ENCODE data around the gene HTRA1.

HTRA1 gene

GRCh38 chr10:122513053-122513452, 51.7 kb downstream of the HTRA1 start:
- TF ChIP-seq SIN3A (IDR thresholded peaks at IDR 0.05; ENCODE audit: borderline replicate concordance, insufficient read depth, low read length): no peak
- TF ChIP-seq FOXP2 (optimal IDR thresholded peaks at IDR 0.05; ENCODE audit: borderline replicate concordance, extremely low read depth, extremely low read length, insufficient read depth): no peak
- no peak for TF ChIP-seq TAF1 (IDR thresholded peaks at IDR 0.05; ENCODE audit: borderline replicate concordance, insufficient read depth, low read length)
- TF ChIP-seq REST (IDR thresholded peaks at IDR 0.05; ENCODE audit: insufficient read depth in 1 of 2, low read depth in 2 of 2, low read length in 2 of 2): no peak
- TF ChIP-seq POLR2AphosphoS5 (IDR thresholded peaks at IDR 0.05; ENCODE audit: low read depth, low read length): no peak

GRCh38 chr10:122514045-122514840, 52.9 kb downstream of the HTRA1 start:
- TF ChIP-seq FOXP2 (optimal IDR thresholded peaks at IDR 0.05; ENCODE audit: borderline replicate concordance, extremely low read depth, extremely low read length, insufficient read depth) (no peak), SIN3A (IDR thresholded peaks at IDR 0.05; ENCODE audit: borderline replicate concordance, insufficient read depth, low read length) (no peak), REST (IDR thresholded peaks at IDR 0.05; ENCODE audit: insufficient read depth in 1 of 2, low read depth in 2 of 2, low read length in 2 of 2) (no peak), POLR2AphosphoS5 (IDR thresholded peaks at IDR 0.05; ENCODE audit: low read depth, low read length) (no peak), TAF1 (IDR thresholded peaks at IDR 0.05; ENCODE audit: borderline replicate concordance, insufficient read depth, low read length) (no peak)

GRCh38 chr10:122515022-122515424, 53.7 kb downstream of the HTRA1 start:
- TF ChIP-seq TAF1 (IDR thresholded peaks at IDR 0.05; ENCODE audit: borderline replicate concordance, insufficient read depth, low read length) (no peak), POLR2AphosphoS5 (IDR thresholded peaks at IDR 0.05; ENCODE audit: low read depth, low read length) (no peak), SIN3A (IDR thresholded peaks at IDR 0.05; ENCODE audit: borderline replicate concordance, insufficient read depth, low read length) (no peak), REST (IDR thresholded peaks at IDR 0.05; ENCODE audit: insufficient read depth in 1 of 2, low read depth in 2 of 2, low read length in 2 of 2) (no peak), FOXP2 (optimal IDR thresholded peaks at IDR 0.05; ENCODE audit: borderline replicate concordance, extremely low read depth, extremely low read length, insufficient read depth) (no peak)

GRCh38 chr10:122515588-122516231, 54.4 kb downstream of the HTRA1 start:
- TF ChIP-seq TAF1 (IDR thresholded peaks at IDR 0.05; ENCODE audit: borderline replicate concordance, insufficient read depth, low read length) (no peak), REST (IDR thresholded peaks at IDR 0.05; ENCODE audit: insufficient read depth in 1 of 2, low read depth in 2 of 2, low read length in 2 of 2) (no peak), POLR2AphosphoS5 (IDR thresholded peaks at IDR 0.05; ENCODE audit: low read depth, low read length) (no peak), FOXP2 (optimal IDR thresholded peaks at IDR 0.05; ENCODE audit: borderline replicate concordance, extremely low read depth, extremely low read length, insufficient read depth) (no peak), SIN3A (IDR thresholded peaks at IDR 0.05; ENCODE audit: borderline replicate concordance, insufficient read depth, low read length) (no peak)

All from PFSK-1 (cell line).